ENCODE data around the gene PCNA.

The PCNA gene

DNA sequence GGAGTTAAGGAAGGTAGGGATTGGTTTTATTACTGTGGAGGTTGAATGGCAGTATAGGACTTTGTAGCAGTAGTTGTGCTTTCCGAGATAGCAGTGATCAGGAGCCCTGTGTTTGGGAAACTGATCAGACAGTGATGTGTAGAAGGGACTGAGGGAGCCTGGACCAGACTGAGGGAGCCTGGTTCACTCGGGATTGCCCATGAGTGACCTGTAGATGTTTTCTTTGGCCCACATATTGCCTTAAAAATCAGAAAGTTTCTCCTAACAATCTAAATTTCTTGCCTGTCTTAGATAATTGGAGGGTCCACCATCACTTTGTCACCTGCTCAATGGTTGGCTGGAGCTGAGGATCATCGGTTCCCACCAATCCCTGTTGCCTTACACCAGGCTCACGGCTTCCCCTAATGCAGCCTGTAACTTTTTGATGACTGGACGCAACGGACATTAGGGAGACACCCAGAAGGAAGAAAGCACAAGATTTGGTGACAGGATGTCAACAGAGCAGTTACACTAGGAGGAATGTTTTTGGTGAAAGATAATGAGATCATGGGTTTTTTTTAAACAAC is 8.2 kb upstream of the PCNA start:
- peak overlapping the region; percentile 81 for H3K4me3 ChIP-seq (replicated peaks; ENCODE audit: low read depth, low read length)
- TF ChIP-seq, protein P1, sequence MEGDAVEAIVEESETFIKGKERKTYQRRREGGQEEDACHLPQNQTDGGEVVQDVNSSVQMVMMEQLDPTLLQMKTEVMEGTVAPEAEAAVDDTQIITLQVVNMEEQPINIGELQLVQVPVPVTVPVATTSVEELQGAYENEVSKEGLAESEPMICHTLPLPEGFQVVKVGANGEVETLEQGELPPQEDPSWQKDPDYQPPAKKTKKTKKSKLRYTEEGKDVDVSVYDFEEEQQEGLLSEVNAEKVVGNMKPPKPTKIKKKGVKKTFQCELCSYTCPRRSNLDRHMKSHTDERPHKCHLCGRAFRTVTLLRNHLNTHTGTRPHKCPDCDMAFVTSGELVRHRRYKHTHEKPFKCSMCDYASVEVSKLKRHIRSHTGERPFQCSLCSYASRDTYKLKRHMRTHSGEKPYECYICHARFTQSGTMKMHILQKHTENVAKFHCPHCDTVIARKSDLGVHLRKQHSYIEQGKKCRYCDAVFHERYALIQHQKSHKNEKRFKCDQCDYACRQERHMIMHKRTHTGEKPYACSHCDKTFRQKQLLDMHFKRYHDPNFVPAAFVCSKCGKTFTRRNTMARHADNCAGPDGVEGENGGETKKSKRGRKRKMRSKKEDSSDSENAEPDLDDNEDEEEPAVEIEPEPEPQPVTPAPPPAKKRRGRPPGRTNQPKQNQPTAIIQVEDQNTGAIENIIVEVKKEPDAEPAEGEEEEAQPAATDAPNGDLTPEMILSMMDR (IDR thresholded peaks at IDR 0.05; ENCODE audit: low read length, missing control alignments): no peak
- DNase-seq (ENCODE audit: low read depth): no peak

DNA sequence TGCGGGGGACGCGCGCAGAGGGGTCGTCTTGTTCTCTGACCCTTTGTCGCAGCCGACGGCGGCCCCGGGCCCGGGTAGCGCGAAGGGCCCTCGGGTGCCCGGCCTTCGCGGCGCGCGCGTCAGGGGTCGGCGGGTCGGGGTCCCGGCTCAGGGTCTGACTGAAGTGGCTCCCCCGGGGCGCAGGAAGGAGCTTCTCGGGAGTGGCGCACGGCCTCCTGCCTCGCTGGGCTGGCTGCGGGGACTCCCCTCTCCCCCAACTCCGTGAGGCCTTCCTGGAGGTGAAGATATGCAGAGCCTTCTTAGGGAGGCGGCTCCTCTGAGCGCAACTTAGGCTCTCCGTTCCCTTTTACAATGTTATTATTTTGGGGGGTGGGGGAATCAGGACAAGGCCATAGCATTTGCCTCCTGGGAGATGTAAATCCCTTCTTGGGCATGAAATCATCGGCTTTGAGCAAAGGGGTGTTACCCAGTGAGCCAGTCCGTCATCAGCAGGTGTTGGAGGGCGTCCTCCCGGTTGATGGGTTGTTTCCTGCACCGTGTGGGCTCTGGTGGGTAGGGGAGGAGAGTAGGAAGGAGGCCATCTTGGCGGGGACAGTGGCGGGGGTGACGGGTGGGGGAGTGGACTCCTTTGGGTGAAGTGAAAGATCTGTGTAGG is 7.6 kb upstream of the PCNA start:
- TF ChIP-seq, protein P1 (IDR thresholded peaks at IDR 0.05; ENCODE audit: low read length, missing control alignments): no peak
- peak; percentile 36 for DNase-seq (ENCODE audit: low read depth)
- peak overlapping the region; percentile 81 for H3K4me3 ChIP-seq (replicated peaks; ENCODE audit: low read depth, low read length)

DNA sequence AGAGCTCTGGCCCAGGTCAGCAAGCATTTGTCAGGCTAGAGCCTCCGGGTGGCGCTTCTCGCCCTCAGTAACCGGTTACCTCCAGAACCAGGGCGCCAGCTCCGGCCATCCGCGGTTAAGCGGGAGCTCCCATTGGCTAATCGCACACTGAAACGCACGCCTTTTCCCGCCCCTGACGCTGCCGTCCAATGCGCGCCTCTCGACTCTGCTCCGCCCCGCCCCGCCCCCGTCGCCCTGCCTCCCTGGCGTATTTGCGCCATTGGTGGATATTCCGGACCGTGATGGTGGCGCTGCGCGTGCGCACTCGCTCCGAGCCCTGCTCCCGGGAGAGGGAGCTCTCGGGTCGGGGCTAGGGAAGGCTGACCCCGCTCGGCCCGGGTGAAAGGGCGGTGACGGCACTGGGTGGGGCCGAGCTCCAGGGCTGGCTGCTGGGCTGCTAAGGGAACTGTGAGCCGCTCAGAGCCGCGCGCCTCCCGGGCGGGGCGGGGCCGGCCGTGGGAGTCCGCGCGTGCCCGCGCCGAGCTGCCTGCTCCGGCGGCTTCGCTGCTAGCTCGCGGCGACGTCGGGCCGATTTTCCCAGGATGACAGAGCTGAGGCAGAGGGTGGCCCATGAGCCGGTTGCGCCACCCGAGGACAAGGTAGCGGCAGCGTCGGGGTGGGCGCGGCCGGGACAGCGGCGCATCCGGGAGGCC is 6.9 kb upstream of the PCNA start, which contains the start of gene CDS2:
Gene CDS2 (plus strand): TSS at position 497 of the 692 bp plus-strand sequence. CDS start 85 bp downstream, at position 582.
- TF ChIP-seq, protein P1 (IDR thresholded peaks at IDR 0.05; ENCODE audit: low read length, missing control alignments): peak; percentile 38
- peak; percentile 99 for DNase-seq (ENCODE audit: low read depth)
- H3K4me3 ChIP-seq (replicated peaks; ENCODE audit: low read depth, low read length): peak within 1 kb of the TSS; percentile 81

- H3K4me3 ChIP-seq (replicated peaks; ENCODE audit: low read depth, low read length): no peak overlapping the region
- DNase-seq (ENCODE audit: low read depth): no peak
- TF ChIP-seq, protein P1 (IDR thresholded peaks at IDR 0.05; ENCODE audit: low read length, missing control alignments): no peak
Observed at GRCh38 chr20:5122873-5123260, 3.1 kb upstream of the PCNA start.

DNA sequence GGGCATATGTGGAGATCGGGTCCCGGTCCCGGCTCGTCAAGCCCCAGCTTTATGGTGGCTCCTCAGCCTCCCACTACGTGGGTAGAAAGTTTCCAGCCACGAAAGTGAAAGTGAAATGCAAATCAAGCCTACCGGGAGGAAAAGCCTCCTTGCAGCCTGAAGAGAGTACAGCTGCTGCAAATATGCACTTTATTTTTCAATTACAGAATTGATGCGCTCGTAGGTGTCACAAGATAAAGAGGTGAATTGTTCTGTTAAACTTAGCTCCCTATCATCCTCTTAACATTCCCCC is 373 bp upstream of the PCNA start:
- DNase-seq (ENCODE audit: low read depth): no peak
- TF ChIP-seq, protein P1 (IDR thresholded peaks at IDR 0.05; ENCODE audit: low read length, missing control alignments): no peak
- H3K4me3 ChIP-seq (replicated peaks; ENCODE audit: low read depth, low read length): peak overlapping the region; percentile 97

- no peak for DNase-seq (ENCODE audit: low read depth)
- H3K4me3 ChIP-seq (replicated peaks; ENCODE audit: low read depth, low read length): peak overlapping the region; percentile 97
- TF ChIP-seq, protein P1 (IDR thresholded peaks at IDR 0.05; ENCODE audit: low read length, missing control alignments): no peak
Observed at GRCh38 chr20:5119143-5119434, 669 bp downstream of the PCNA start.

Data from fibroblast of pulmonary artery (primary cell).